H1 (cell line): Measurements from ENCODE around the gene WLS. TPM values are rescaled to one million over a fixed set of nuclear protein-coding genes. Genes with fewer than 3 reads are reported as not detected.

Experiments used
- CTCF ChIA-PET: fragments of 300-600 bp; sonication (Branson Sonifier 250); formaldehyde crosslinking; loops from one replicate; lab custom pipeline; 2021; ENCODE audit not compliant: partially characterized antibody; lab: Charles Lee
- POLR2A ChIA-PET: fragments of 300-600 bp; sonication (Branson Sonifier 250); formaldehyde crosslinking; loops from one replicate; lab custom pipeline; 2021; ENCODE audit warnings: inconsistent platforms; ENCODE audit not compliant: partially characterized antibody; lab: Charles Lee
- DNase-seq, 2 experiments: peaks; one replicate each; pipeline versions ENCODE4 v3.0.0 to v3.0.0-alpha.2; 2010 to 2022; ENCODE audit warnings: low spot score in 2 of 2, low read depth in 1 of 2, mixed read lengths in 1 of 2
- FAIRE-seq: peaks from 2 replicates; lab custom pipeline; 2011; peaks lifted over from hg19 to GRCh38; lab: Jason Lieb, UNC
- H2AFZ ChIP-seq: 2 replicates; pipeline ENCODE4 v1.8.1; 2012; ENCODE audit warnings: low read length, inconsistent platforms
- H2AK5ac ChIP-seq: 2 replicates; pipeline ENCODE4 v1.6.1; 2013; ENCODE audit warnings: low read depth, low read length
- H2BK120ac ChIP-seq: replicated peaks from 2 replicates; pipeline ENCODE3; 2013; ENCODE audit warnings: low read depth, low read length, inconsistent platforms
- H2BK12ac ChIP-seq: 2 replicates; pipeline ENCODE4 v1.6.1; 2013; ENCODE audit warnings: low read depth, low read length
- H2BK15ac ChIP-seq: 2 replicates; pipeline ENCODE4 v1.6.1; 2013; ENCODE audit warnings: low read length
- H2BK20ac ChIP-seq: 2 replicates; pipeline ENCODE4 v1.6.1; 2013; ENCODE audit warnings: low read length
- H2BK5ac ChIP-seq: 2 replicates; pipeline ENCODE4 v1.6.1; 2013; ENCODE audit warnings: low read depth, low read length
- H3K14ac ChIP-seq: 2 replicates; pipeline ENCODE4 v1.6.1; 2013; ENCODE audit warnings: inconsistent platforms; ENCODE audit not compliant: insufficient read length
- H3K18ac ChIP-seq: 2 replicates; pipeline ENCODE4 v1.6.1; 2013; ENCODE audit warnings: low read length; ENCODE audit errors: extremely low read depth
- H3K23ac ChIP-seq: 2 replicates; pipeline ENCODE4 v1.6.1; 2013; ENCODE audit warnings: inconsistent platforms; ENCODE audit not compliant: insufficient read length
- H3K23me2 ChIP-seq: 2 replicates; pipeline ENCODE4 v1.6.1; 2013; ENCODE audit warnings: low read depth, low read length
- H3K27ac ChIP-seq: 2 replicates; pipeline ENCODE4 v1.6.1; 2011; ENCODE audit warnings: low read depth, low read length, inconsistent platforms
- H3K27me3 ChIP-seq, 4 experiments: replicated peaks in 1 of 4; 1 replicate in 1 of 4; 2 replicates in 3 of 4; pipeline versions ENCODE4 v1.6.1 to v1.8.1; 2011 to 2013; ENCODE audit warnings: low read length in 3 of 4, mild to moderate bottlenecking in 3 of 4, inconsistent platforms in 2 of 4, mixed read lengths in 2 of 4, moderate library complexity in 1 of 4; ENCODE audit not compliant: control insufficient read depth in 3 of 4, insufficient read depth in 3 of 4; ENCODE audit errors: extremely low read depth in 1 of 4
- H3K36me3 ChIP-seq, 4 experiments: 2 replicates each; pipeline versions ENCODE4 v1.6.1 to v1.8.1; 2011 to 2013; ENCODE audit warnings: mild to moderate bottlenecking in 4 of 4, low read length in 3 of 4, moderate library complexity in 2 of 4, control low read depth in 1 of 4, inconsistent platforms in 1 of 4; ENCODE audit not compliant: insufficient read depth in 4 of 4, control insufficient read depth in 2 of 4
- H3K4ac ChIP-seq: replicated peaks from 2 replicates; pipeline ENCODE3; 2013; ENCODE audit warnings: low read length, low read depth, mixed read lengths, inconsistent platforms; ENCODE audit not compliant: insufficient read length
- H3K4me1 ChIP-seq, 4 experiments: replicated peaks in 1 of 4; 1 replicate in 1 of 4; 2 replicates in 3 of 4; pipeline versions ENCODE4 v1.6.1 to v1.8.1; 2011 to 2013; ENCODE audit warnings: low read length in 3 of 4, inconsistent platforms in 2 of 4, mixed read lengths in 1 of 4; ENCODE audit not compliant: insufficient read depth in 4 of 4, control insufficient read depth in 3 of 4
- H3K4me2 ChIP-seq, 2 experiments: 2 replicates each; pipeline versions ENCODE4 v1.6.1 to v1.8.1; 2011 to 2013; ENCODE audit warnings: low read depth in 2 of 2, low read length in 2 of 2, control low read depth in 1 of 2, inconsistent platforms in 1 of 2, mild to moderate bottlenecking in 1 of 2; ENCODE audit not compliant: insufficient read depth in 1 of 2
- H3K4me3 ChIP-seq, 4 experiments: fragments of 200-600, 300-600 bp in 1 of 4; sonication (generic), shearing (Covaris generic), sonication (Bioruptor Twin) in 1 of 4; 2 replicates each; pipeline versions ENCODE4 v1.5.1 to v1.8.1; 2011 to 2016; ENCODE audit warnings: low read length in 4 of 4, low read depth in 3 of 4, control low read depth in 2 of 4, inconsistent platforms in 2 of 4, mild to moderate bottlenecking in 2 of 4, mixed read lengths in 1 of 4, moderate library complexity in 1 of 4; ENCODE audit not compliant: insufficient read depth in 2 of 4; ENCODE audit errors: extremely low read depth in 1 of 4
- H3K56ac ChIP-seq: replicated peaks from 2 replicates; pipeline ENCODE3; 2013; ENCODE audit warnings: low read depth, mild to moderate bottlenecking, mixed read lengths, low read length, inconsistent platforms; ENCODE audit not compliant: insufficient read length
- H3K79me1 ChIP-seq: 2 replicates; pipeline ENCODE4 v1.6.1; 2013; ENCODE audit warnings: low read depth, low read length, control low read depth
- H3K79me2 ChIP-seq, 2 experiments: 2 replicates each; pipeline versions ENCODE4 v1.6.1 to v1.8.1; 2012 to 2013; ENCODE audit warnings: low read length in 2 of 2, mild to moderate bottlenecking in 2 of 2, inconsistent platforms in 1 of 2; ENCODE audit not compliant: insufficient read depth in 2 of 2, control insufficient read depth in 1 of 2
- H3K9ac ChIP-seq, 4 experiments: replicated peaks in 1 of 4; 1 replicate in 1 of 4; 2 replicates in 3 of 4; pipeline versions ENCODE4 v1.6.1 to v1.8.1; 2011 to 2013; ENCODE audit warnings: low read depth in 3 of 4, low read length in 3 of 4, control low read depth in 2 of 4, mild to moderate bottlenecking in 2 of 4, moderate library complexity in 2 of 4, inconsistent platforms in 1 of 4; ENCODE audit errors: extremely low read depth in 1 of 4
- H3K9me3 ChIP-seq, 2 experiments: 2 replicates each; pipeline versions ENCODE4 v1.6.1 to v1.8.1; 2012 to 2013; ENCODE audit warnings: mild to moderate bottlenecking in 2 of 2, moderate library complexity in 2 of 2, control low read depth in 1 of 2, inconsistent platforms in 1 of 2, low read depth in 1 of 2, low read length in 1 of 2, mixed read lengths in 1 of 2; ENCODE audit not compliant: insufficient read depth in 2 of 2
- H4K20me1 ChIP-seq, 2 experiments: replicated peaks in 1 of 2; 2 replicates each; pipeline versions ENCODE3 to v1.8.1; 2011 to 2013; ENCODE audit warnings: inconsistent platforms in 2 of 2, low read length in 2 of 2, mild to moderate bottlenecking in 1 of 2; ENCODE audit not compliant: insufficient read depth in 2 of 2, control insufficient read depth in 1 of 2
- H4K5ac ChIP-seq: 2 replicates; pipeline ENCODE4 v1.6.1; 2013; ENCODE audit warnings: low read length, low read depth, mixed read lengths, inconsistent platforms; ENCODE audit not compliant: insufficient read length
- H4K8ac ChIP-seq: 2 replicates; pipeline ENCODE4 v1.8.0; 2013; ENCODE audit warnings: mild to moderate bottlenecking, moderate library complexity, low read length, inconsistent platforms; ENCODE audit not compliant: insufficient read depth; ENCODE audit errors: extremely low read depth
- H4K91ac ChIP-seq: replicated peaks from 2 replicates; pipeline ENCODE3; 2013; ENCODE audit warnings: low read length, mixed read lengths, inconsistent platforms; ENCODE audit not compliant: insufficient read length
- CTBP2 ChIP-seq: IDR thresholded peaks from 2 replicates; pipeline ENCODE4 v1.7.0; 2011; ENCODE audit warnings: borderline replicate concordance, mild to moderate bottlenecking, moderate library complexity, mixed read lengths, low read length; ENCODE audit not compliant: insufficient read depth, insufficient read length
- HDAC6 ChIP-seq: IDR thresholded peaks from one replicate; pipeline ENCODE4 v1.7.1; 2012; ENCODE audit warnings: low read depth, mild to moderate bottlenecking, inconsistent platforms, low read length, moderate library complexity
- RAD21 ChIP-seq, 2 experiments: IDR thresholded peaks in 1 of 2; conservative IDR thresholded peaks in 1 of 2; 2 replicates each; pipeline ENCODE4 v1.6.1; 2011; ENCODE audit warnings: low read depth in 2 of 2, low read length in 2 of 2, improper control_type of control experiment in 1 of 2, inconsistent platforms in 1 of 2, mild to moderate bottlenecking in 1 of 2, moderate library complexity in 1 of 2
- TAF7 ChIP-seq: optimal IDR thresholded peaks from 2 replicates; pipeline ENCODE3; 2011; ENCODE audit warnings: low read depth, mild to moderate bottlenecking, inconsistent platforms, low read length, moderate library complexity, borderline replicate concordance
- WGBS, 2 experiments: shearing (Covaris generic) in 1 of 2; methylation state at CpG; one replicate each; pipeline versions ENCODE4 v1.1.6 to v1.1.7; 2013 to 2015; ENCODE audit warnings: low lambda C conversion rate in 2 of 2, mixed read lengths in 2 of 2, inconsistent platforms in 1 of 2, low coverage in 1 of 2, missing lambda C conversion rate in 1 of 2; ENCODE audit not compliant: insufficient replicate concordance in 2 of 2, insufficient coverage in 1 of 2, insufficient read length in 1 of 2; ENCODE audit errors: extremely low coverage in 1 of 2, missing lambda C conversion rate in 1 of 2; 5-methylcytosine and 5-hydroxymethylcytosine counted together
- polyA plus RNA-seq, 7 experiments: library from polyadenylated mRNA; depleted of rRNA in 3 of 7; stranded (reverse) in 5 of 7; unstranded in 2 of 7; fragments of >200 nt in 5 of 7; fragments of 200-250 nt in 2 of 7; gene quantifications; 1 replicate in 5 of 7; 2 replicates in 1 of 7; 4 replicates in 1 of 7; pipeline versions ENCODE4 v1.2.1 to v1.2.3, GENCODE V29; 2011 to 2013; ENCODE audit warnings: missing spikeins in 2 of 7, mixed read lengths in 2 of 7
- total RNA-seq: library from RNA; stranded (reverse); fragmentation: NEBNext Ultra II Directional; extraction: Animal tissue kit (Norgen Biotek cat#: 25700); gene quantifications from 2 replicates; pipeline ENCODE4 v1.2.1, GENCODE V29; 2021
- TF ChIP-seq, protein P1 (sequence below), 3 experiments: IDR thresholded peaks; 1 replicate in 2 of 3; 2 replicates in 1 of 3; pipeline versions ENCODE4 v1.5.1 to v1.6.1; 2011; ENCODE audit warnings: low read length in 3 of 3, mild to moderate bottlenecking in 3 of 3, inconsistent platforms in 2 of 3, low read depth in 1 of 3, moderate library complexity in 1 of 3; ENCODE audit not compliant: insufficient read depth in 1 of 3; ENCODE audit errors: control extremely low read depth in 1 of 3

The WLS gene
- total and polyA plus RNA-seq, 2 of the 8 experiments (the other 6 are each of a cell fraction or from before 2014, with no cell fraction given), result 1.2 to 2.7 TPM

DNA sequence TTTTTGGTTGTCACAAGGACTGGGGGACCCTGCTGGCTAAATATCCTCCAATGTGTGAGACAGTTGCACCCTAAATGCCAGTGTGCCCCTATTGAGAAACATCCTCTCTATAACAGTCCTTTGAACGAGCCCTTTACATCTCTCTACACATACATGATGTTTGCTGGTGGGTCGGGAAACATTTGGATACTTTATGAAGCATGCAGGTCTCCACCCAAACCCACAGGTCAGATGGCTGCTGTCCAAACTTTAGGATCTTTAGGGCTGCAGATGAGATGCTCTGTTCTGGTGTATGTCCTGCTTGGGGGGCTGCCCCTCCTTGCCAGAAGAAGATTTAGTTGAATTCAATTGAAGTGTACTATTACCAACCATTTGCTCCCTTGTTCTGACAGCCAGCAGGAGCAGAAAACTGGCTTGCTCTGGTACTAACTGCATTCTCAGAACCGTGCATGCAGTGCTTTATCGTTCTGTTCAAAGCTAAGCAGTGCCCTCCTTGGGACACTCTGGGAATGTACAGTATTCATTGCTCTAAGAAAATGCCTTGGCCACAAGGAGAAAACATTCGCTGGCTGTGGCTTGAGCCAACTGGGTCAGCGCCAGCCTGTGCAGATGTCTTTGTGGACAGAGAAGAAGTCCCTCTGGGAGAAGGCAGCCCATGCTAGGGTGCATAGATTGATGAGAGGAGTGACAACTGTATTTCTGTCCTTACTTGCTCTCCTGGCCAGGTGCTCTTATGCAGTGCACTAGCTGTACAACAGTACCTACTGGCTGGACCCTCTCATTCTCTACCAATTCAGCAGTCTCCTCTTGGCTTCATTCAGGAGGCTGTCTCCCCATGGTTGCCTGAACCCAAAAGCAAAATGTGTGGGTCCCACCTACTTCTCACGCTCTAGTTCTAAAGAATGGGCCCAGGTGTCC is 120.5 kb downstream of the WLS start:
- no peaks in the 10 kb centered on the region for H3K36me3 ChIP-seq
- H3K23me2 ChIP-seq, result no peaks in the 10 kb centered on the region
- H2AK5ac ChIP-seq, result no peak overlapping the region
- H2BK20ac ChIP-seq, result no peak overlapping the region; the same call in 1 of the 2 replicates
- no peak overlapping the region for H2BK5ac ChIP-seq
- H3K23ac ChIP-seq, result no peak overlapping the region
- FAIRE-seq, result no peak
- no peak overlapping the region for H3K4me3 ChIP-seq
- no peaks in the 10 kb centered on the region for H3K79me2 ChIP-seq
- no peak overlapping the region for H4K8ac ChIP-seq
- no peak overlapping the region for H3K14ac ChIP-seq
- no peak overlapping the region for H2BK12ac ChIP-seq
- peak in 1 of 2 experiments; percentile 42 for DNase-seq
- no peak overlapping the region for H3K4me2 ChIP-seq
- ChIA-PET POLR2A (no interaction called here), CTCF (interaction anchor here (0.5 to 13.0 kb wide), 7 partner anchors 8 to 530 kb away, joined by 3 to 202 read pairs (median 3); no protein-coding TSS in a partner anchor)
- H3K18ac ChIP-seq, result no peak overlapping the region
- TF ChIP-seq HDAC6 (no peak), TAF7 (no peak), CTBP2 (no peak), RAD21 (IDR thresholded peaks at IDR 0.05 in 1 of 2, conservative IDR thresholded peaks at IDR 0.05 in 1 of 2; ENCODE audit: low read depth in 2 of 2, low read length in 2 of 2) (peak; percentile 72 to 77)
- TF ChIP-seq, protein P1, sequence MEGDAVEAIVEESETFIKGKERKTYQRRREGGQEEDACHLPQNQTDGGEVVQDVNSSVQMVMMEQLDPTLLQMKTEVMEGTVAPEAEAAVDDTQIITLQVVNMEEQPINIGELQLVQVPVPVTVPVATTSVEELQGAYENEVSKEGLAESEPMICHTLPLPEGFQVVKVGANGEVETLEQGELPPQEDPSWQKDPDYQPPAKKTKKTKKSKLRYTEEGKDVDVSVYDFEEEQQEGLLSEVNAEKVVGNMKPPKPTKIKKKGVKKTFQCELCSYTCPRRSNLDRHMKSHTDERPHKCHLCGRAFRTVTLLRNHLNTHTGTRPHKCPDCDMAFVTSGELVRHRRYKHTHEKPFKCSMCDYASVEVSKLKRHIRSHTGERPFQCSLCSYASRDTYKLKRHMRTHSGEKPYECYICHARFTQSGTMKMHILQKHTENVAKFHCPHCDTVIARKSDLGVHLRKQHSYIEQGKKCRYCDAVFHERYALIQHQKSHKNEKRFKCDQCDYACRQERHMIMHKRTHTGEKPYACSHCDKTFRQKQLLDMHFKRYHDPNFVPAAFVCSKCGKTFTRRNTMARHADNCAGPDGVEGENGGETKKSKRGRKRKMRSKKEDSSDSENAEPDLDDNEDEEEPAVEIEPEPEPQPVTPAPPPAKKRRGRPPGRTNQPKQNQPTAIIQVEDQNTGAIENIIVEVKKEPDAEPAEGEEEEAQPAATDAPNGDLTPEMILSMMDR (IDR thresholded peaks at IDR 0.05; ENCODE audit: control extremely low read depth in 1 of 3, insufficient read depth in 1 of 3, low read depth in 1 of 3, low read length in 3 of 3), result peak in 2 of 3 experiments; percentile 47 to 68; a peak in 3 of 4 replicates
- 82% methylated on average over 7 of the region's 7 CpGs; no CpG with 5 or more reads in 1 of the 2 experiments for WGBS, 2 experiments
- no peaks in the 10 kb centered on the region for H3K9me3 ChIP-seq
- H3K4me1 ChIP-seq, result peaks cover 0 to 2% (median under 1%) of the 10 kb centered on the region in 4 experiments; a peak in 2 of 7 replicates
- no peak overlapping the region for H3K27ac ChIP-seq
- no peak overlapping the region for H2AFZ ChIP-seq
- no peak overlapping the region for H2BK15ac ChIP-seq
- no peaks in the 10 kb centered on the region for H4K20me1 ChIP-seq
- H3K79me1 ChIP-seq, result no peaks in the 10 kb centered on the region
- H3K9ac ChIP-seq, result no peak overlapping the region; a peak in 1 of 7 replicates
- no peak overlapping the region for H2BK120ac ChIP-seq
- no peak overlapping the region for H3K4ac ChIP-seq
- H3K56ac ChIP-seq, result no peak overlapping the region
- H4K5ac ChIP-seq, result no peak overlapping the region
- H4K91ac ChIP-seq, result no peak overlapping the region
- H3K27me3 ChIP-seq, result no peaks in the 10 kb centered on the region
